Ishikawa (cell line): Measurements from ENCODE around the gene STAMBP.

ENCODE experiments used
- CEBPB ChIP-seq: IDR thresholded peaks from 2 replicates; pipeline ENCODE4 v1.6.1; 2012
- CREB1 ChIP-seq: IDR thresholded peaks from 2 replicates; pipeline ENCODE4 v1.6.1; 2012; ENCODE audit warnings: low read depth
- EGR1 ChIP-seq: IDR thresholded peaks from 2 replicates; pipeline ENCODE4 v1.6.1; 2012
- EP300 ChIP-seq: IDR thresholded peaks from 2 replicates; pipeline ENCODE4 v1.6.1; 2012; ENCODE audit warnings: borderline replicate concordance
- FOXM1 ChIP-seq: IDR thresholded peaks from 2 replicates; pipeline ENCODE4 v1.6.1; 2012; ENCODE audit warnings: low read depth, borderline replicate concordance
- MAX ChIP-seq: IDR thresholded peaks from 2 replicates; pipeline ENCODE4 v1.6.1; 2012
- NFIC ChIP-seq: IDR thresholded peaks from 2 replicates; pipeline ENCODE4 v1.6.1; 2012
- RAD21 ChIP-seq: IDR thresholded peaks from 2 replicates; pipeline ENCODE4 v1.6.1; 2012; ENCODE audit warnings: low read depth
- REST ChIP-seq: IDR thresholded peaks from 2 replicates; pipeline ENCODE4 v1.6.1; 2012; ENCODE audit warnings: low read depth, mild to moderate bottlenecking
- TAF1 ChIP-seq: IDR thresholded peaks from 2 replicates; pipeline ENCODE4 v1.6.1; 2012; ENCODE audit warnings: low read depth, mild to moderate bottlenecking
- TCF12 ChIP-seq: IDR thresholded peaks from 2 replicates; pipeline ENCODE4 v1.6.1; 2012; ENCODE audit warnings: low read depth
- TEAD4 ChIP-seq: IDR thresholded peaks from 2 replicates; pipeline ENCODE4 v1.6.1; 2012
- USF1 ChIP-seq: IDR thresholded peaks from 2 replicates; pipeline ENCODE4 v1.6.1; 2012
- YY1 ChIP-seq: IDR thresholded peaks from 2 replicates; pipeline ENCODE4 v1.6.1; 2012; ENCODE audit warnings: low read depth
- ZBTB7A ChIP-seq: IDR thresholded peaks from 2 replicates; pipeline ENCODE4 v1.6.1; 2012; ENCODE audit warnings: low read depth

STAMBP gene

GRCh38 chr2:73855526-73855925 lies 26.8 kb downstream of the STAMBP start:
- no peak for TF ChIP-seq EGR1
- TF ChIP-seq REST, result no peak
- no peak for TF ChIP-seq CREB1
- no peak for TF ChIP-seq YY1
- no peak for TF ChIP-seq TAF1
- no peak for TF ChIP-seq TEAD4

GRCh38 chr2:73856214-73856613 lies 27.5 kb downstream of the STAMBP start:
- TF ChIP-seq TEAD4 (no peak), REST (no peak), TAF1 (no peak), CREB1 (no peak), ZBTB7A (no peak), MAX (no peak), RAD21 (no peak), EP300 (no peak), FOXM1 (no peak), USF1 (no peak), YY1 (no peak), CEBPB (no peak), NFIC (no peak), EGR1 (no peak), TCF12 (no peak)

GRCh38 chr2:73859721-73860586 lies 31.2 kb downstream of the STAMBP start:
- no peak for TF ChIP-seq RAD21
- TF ChIP-seq NFIC, result no peak
- no peak for TF ChIP-seq EGR1
- TF ChIP-seq CREB1, result no peak
- no peak for TF ChIP-seq MAX
- TF ChIP-seq TCF12, result no peak
- TF ChIP-seq ZBTB7A, result no peak
- no peak for TF ChIP-seq FOXM1
- TF ChIP-seq YY1, result no peak
- TF ChIP-seq REST, result no peak

GRCh38 chr2:73862987-73863386 lies 34.2 kb downstream of the STAMBP start:
- TF ChIP-seq MAX (no peak), TEAD4 (no peak), CREB1 (no peak), EP300 (no peak), RAD21 (no peak), FOXM1 (no peak), YY1 (no peak), TAF1 (no peak), TCF12 (no peak), USF1 (no peak), ZBTB7A (no peak), NFIC (no peak), REST (no peak)
